Measurements from ENCODE around the gene CIAO2A.

GRCh38 chr15:64105113-64105704 is 11.6 kb upstream of the CIAO2A start:
- no peak for TF ChIP-seq CTCF (IDR thresholded peaks at IDR 0.05)
- no peak for TF ChIP-seq ZFX (IDR thresholded peaks at IDR 0.05; ENCODE audit: borderline replicate concordance)
